ENCODE data around the gene VWA5B1. TPM values are rescaled to one million over a fixed set of nuclear protein-coding genes. Genes with fewer than 3 reads are reported as not detected.

VWA5B1 gene
- total and polyA plus RNA-seq, 2 of the 8 experiments (the other 6 are each of a cell fraction or from before 2014, with no cell fraction given), result 0.54 to 2.3 TPM

DNA sequence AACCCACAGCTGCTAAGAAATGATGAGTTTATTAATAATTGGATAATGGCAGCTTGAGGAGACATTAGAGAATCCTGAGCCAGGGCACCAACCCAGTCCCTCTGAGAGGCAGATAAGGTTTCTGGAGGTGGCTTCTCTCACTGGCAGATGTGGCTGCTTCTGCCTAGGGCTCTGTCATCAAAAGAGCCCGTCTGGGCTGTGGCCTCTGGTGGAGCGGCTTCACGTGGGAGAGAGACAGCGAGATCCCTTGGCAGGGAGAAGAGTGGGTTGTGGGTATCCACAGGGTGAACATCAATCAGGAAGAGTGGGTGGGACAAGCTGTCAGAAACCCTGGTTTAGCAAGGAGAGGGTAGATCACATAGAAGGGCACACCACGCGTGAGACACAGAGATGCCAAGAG is 30.0 kb downstream of the VWA5B1 start:
- POLR2A ChIA-PET (ENCODE audit: partially characterized antibody), result no interaction called here
- H3K4me3 ChIP-seq (ENCODE audit: extremely low read depth in 1 of 4, insufficient read depth in 2 of 4, low read depth in 3 of 4, low read length in 4 of 4), result no peak overlapping the region
- CTCF ChIA-PET (ENCODE audit: partially characterized antibody), result interaction anchor here (0.8 to 2.0 kb wide), 6 partner anchors 8 to 86 kb away, joined by 3 to 14 read pairs (median 4); no protein-coding TSS in a partner anchor
- H2BK15ac ChIP-seq (ENCODE audit: low read length), result no peak overlapping the region
- H3K4me1 ChIP-seq (replicated peaks in 1 of 4; ENCODE audit: control insufficient read depth in 3 of 4, insufficient read depth in 4 of 4, low read length in 3 of 4), result no peaks in the 10 kb centered on the region
- no peaks in the 10 kb centered on the region for H3K79me1 ChIP-seq (ENCODE audit: low read depth, low read length)
- no peaks in the 10 kb centered on the region for H3K79me2 ChIP-seq (ENCODE audit: control insufficient read depth in 1 of 2, insufficient read depth in 2 of 2, low read length in 2 of 2)
- H2AFZ ChIP-seq (ENCODE audit: low read length), result no peak overlapping the region
- H3K18ac ChIP-seq (ENCODE audit: extremely low read depth, low read length), result no peak overlapping the region
- WGBS, 2 experiments (ENCODE audit: extremely low coverage in 1 of 2, insufficient coverage in 1 of 2, insufficient read length in 1 of 2, insufficient replicate concordance in 2 of 2, low coverage in 1 of 2, low lambda C conversion rate in 2 of 2, missing lambda C conversion rate in 1 of 2), result 96% methylated on average over 5 of the region's 6 CpGs; no CpG with 5 or more reads in 1 of the 2 experiments
- H3K23me2 ChIP-seq (ENCODE audit: low read depth, low read length), result no peaks in the 10 kb centered on the region
- no peak overlapping the region for H3K4ac ChIP-seq (replicated peaks; ENCODE audit: insufficient read length, low read depth, low read length)
- no peak overlapping the region for H4K91ac ChIP-seq (replicated peaks; ENCODE audit: insufficient read length, low read length)
- H3K9me3 ChIP-seq (ENCODE audit: insufficient read depth in 2 of 2, low read depth in 1 of 2, low read length in 1 of 2), result no peaks in the 10 kb centered on the region
- no peak overlapping the region for H2BK20ac ChIP-seq (ENCODE audit: low read length)
- no peaks in the 10 kb centered on the region for H4K20me1 ChIP-seq (replicated peaks in 1 of 2; ENCODE audit: control insufficient read depth in 1 of 2, insufficient read depth in 2 of 2, low read length in 2 of 2)
- no peak overlapping the region for H3K23ac ChIP-seq (ENCODE audit: insufficient read length)
- FAIRE-seq, result no peak
- H2BK120ac ChIP-seq (replicated peaks; ENCODE audit: low read depth, low read length), result no peak overlapping the region
- H3K27me3 ChIP-seq (replicated peaks in 1 of 4; ENCODE audit: control insufficient read depth in 3 of 4, extremely low read depth in 1 of 4, insufficient read depth in 3 of 4, low read length in 3 of 4), result no peaks in the 10 kb centered on the region
- H3K56ac ChIP-seq (replicated peaks; ENCODE audit: insufficient read length, low read depth, low read length), result no peak overlapping the region
- H4K8ac ChIP-seq (ENCODE audit: extremely low read depth, insufficient read depth, low read length), result no peak overlapping the region
- no peak overlapping the region for H3K14ac ChIP-seq (ENCODE audit: insufficient read length)
- H4K5ac ChIP-seq (ENCODE audit: insufficient read length, low read depth, low read length), result no peak overlapping the region
- no peak overlapping the region for H2BK5ac ChIP-seq (ENCODE audit: low read depth, low read length)
- no peak overlapping the region for H2BK12ac ChIP-seq (ENCODE audit: low read depth, low read length)
- no peak overlapping the region for H2AK5ac ChIP-seq (ENCODE audit: low read depth, low read length)
- no peak overlapping the region for H3K27ac ChIP-seq (ENCODE audit: low read depth, low read length)
- no peak overlapping the region for H3K9ac ChIP-seq (replicated peaks in 1 of 4; ENCODE audit: extremely low read depth in 1 of 4, low read depth in 3 of 4, low read length in 3 of 4)
- DNase-seq (ENCODE audit: low read depth in 1 of 2, low spot score in 2 of 2), result no peak
- no peak overlapping the region for H3K4me2 ChIP-seq (ENCODE audit: insufficient read depth in 1 of 2, low read depth in 2 of 2, low read length in 2 of 2)
- H3K36me3 ChIP-seq (ENCODE audit: control insufficient read depth in 2 of 4, insufficient read depth in 4 of 4, low read length in 3 of 4), result no peaks in the 10 kb centered on the region
- TF ChIP-seq RXRA (IDR thresholded peaks at IDR 0.05; ENCODE audit: insufficient read depth, low read depth, low read length) (no peak), CHD2 (IDR thresholded peaks at IDR 0.05; ENCODE audit: low read length) (no peak), ZNF274 (IDR thresholded peaks at IDR 0.05; ENCODE audit: borderline replicate concordance, extremely low read depth, low read length) (no peak), RFX5 (IDR thresholded peaks at IDR 0.05; ENCODE audit: borderline replicate concordance, low read depth, low read length) (no peak), POLR2AphosphoS5 (IDR thresholded peaks at IDR 0.05; ENCODE audit: low read depth, low read length) (no peak), CBX8 (IDR thresholded peaks at IDR 0.05; ENCODE audit: borderline replicate concordance, low read depth, low read length) (no peak)
- TF ChIP-seq, protein P1, sequence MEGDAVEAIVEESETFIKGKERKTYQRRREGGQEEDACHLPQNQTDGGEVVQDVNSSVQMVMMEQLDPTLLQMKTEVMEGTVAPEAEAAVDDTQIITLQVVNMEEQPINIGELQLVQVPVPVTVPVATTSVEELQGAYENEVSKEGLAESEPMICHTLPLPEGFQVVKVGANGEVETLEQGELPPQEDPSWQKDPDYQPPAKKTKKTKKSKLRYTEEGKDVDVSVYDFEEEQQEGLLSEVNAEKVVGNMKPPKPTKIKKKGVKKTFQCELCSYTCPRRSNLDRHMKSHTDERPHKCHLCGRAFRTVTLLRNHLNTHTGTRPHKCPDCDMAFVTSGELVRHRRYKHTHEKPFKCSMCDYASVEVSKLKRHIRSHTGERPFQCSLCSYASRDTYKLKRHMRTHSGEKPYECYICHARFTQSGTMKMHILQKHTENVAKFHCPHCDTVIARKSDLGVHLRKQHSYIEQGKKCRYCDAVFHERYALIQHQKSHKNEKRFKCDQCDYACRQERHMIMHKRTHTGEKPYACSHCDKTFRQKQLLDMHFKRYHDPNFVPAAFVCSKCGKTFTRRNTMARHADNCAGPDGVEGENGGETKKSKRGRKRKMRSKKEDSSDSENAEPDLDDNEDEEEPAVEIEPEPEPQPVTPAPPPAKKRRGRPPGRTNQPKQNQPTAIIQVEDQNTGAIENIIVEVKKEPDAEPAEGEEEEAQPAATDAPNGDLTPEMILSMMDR (IDR thresholded peaks at IDR 0.05; ENCODE audit: control extremely low read depth in 1 of 3, insufficient read depth in 1 of 3, low read depth in 1 of 3, low read length in 3 of 3), result no peak
- TF ChIP-seq, protein P2, sequence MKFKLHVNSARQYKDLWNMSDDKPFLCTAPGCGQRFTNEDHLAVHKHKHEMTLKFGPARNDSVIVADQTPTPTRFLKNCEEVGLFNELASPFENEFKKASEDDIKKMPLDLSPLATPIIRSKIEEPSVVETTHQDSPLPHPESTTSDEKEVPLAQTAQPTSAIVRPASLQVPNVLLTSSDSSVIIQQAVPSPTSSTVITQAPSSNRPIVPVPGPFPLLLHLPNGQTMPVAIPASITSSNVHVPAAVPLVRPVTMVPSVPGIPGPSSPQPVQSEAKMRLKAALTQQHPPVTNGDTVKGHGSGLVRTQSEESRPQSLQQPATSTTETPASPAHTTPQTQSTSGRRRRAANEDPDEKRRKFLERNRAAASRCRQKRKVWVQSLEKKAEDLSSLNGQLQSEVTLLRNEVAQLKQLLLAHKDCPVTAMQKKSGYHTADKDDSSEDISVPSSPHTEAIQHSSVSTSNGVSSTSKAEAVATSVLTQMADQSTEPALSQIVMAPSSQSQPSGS (IDR thresholded peaks at IDR 0.05; ENCODE audit: low read length), result no peak
- TF ChIP-seq, protein P3, sequence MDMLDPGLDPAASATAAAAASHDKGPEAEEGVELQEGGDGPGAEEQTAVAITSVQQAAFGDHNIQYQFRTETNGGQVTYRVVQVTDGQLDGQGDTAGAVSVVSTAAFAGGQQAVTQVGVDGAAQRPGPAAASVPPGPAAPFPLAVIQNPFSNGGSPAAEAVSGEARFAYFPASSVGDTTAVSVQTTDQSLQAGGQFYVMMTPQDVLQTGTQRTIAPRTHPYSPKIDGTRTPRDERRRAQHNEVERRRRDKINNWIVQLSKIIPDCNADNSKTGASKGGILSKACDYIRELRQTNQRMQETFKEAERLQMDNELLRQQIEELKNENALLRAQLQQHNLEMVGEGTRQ (IDR thresholded peaks at IDR 0.05; ENCODE audit: low read length), result no peak

Data from H1 (cell line).